OCI-LY1 (cell line): Measurements from ENCODE around the gene EIF4E3.

Source experiments
- H2AFZ ChIP-seq: fragments of 200-600 bp; sonication (generic), shearing (Covaris generic); 2 replicates; pipeline ENCODE4 v1.6.0; 2014; ENCODE audit warnings: antibody characterized with exemption, mild to moderate bottlenecking, low read length
- H3F3A ChIP-seq: fragments of 200-600 bp; sonication (generic), shearing (Covaris generic); 2 replicates; pipeline ENCODE4 v1.6.0; 2014; ENCODE audit warnings: mild to moderate bottlenecking, antibody characterized with exemption, low read length, moderate library complexity; ENCODE audit not compliant: insufficient read depth
- H3K27ac ChIP-seq: fragments of 200-600 bp; sonication (generic); 2 replicates; pipeline ENCODE4 v1.5.1; 2014; ENCODE audit warnings: low read length, mixed run types, mild to moderate bottlenecking, low read depth; ENCODE audit not compliant: poor library complexity, severe bottlenecking
- H3K27me3 ChIP-seq: fragments of 200-600 bp; sonication (generic); 2 replicates; pipeline ENCODE4 v1.6.0; 2014; ENCODE audit warnings: antibody characterized with exemption, mild to moderate bottlenecking, low read length, moderate library complexity; ENCODE audit not compliant: insufficient read depth
- H3K36me3 ChIP-seq: fragments of 200-600 bp; sonication (generic); 2 replicates; pipeline ENCODE4 v1.6.1; 2014; ENCODE audit warnings: mild to moderate bottlenecking, antibody characterized with exemption, low read length, moderate library complexity, mixed read lengths; ENCODE audit not compliant: insufficient read depth
- H3K4me1 ChIP-seq: fragments of 200-600 bp; sonication (generic); 2 replicates; pipeline ENCODE4 v1.5.1; 2014; ENCODE audit warnings: mild to moderate bottlenecking, low read length, moderate library complexity; ENCODE audit not compliant: insufficient read depth, severe bottlenecking
- H3K4me2 ChIP-seq: fragments of 200-600 bp; sonication (generic), shearing (Covaris generic); 2 replicates; pipeline ENCODE4 v1.6.1; 2014; ENCODE audit warnings: low read length
- H3K4me3 ChIP-seq: fragments of 200-600 bp; sonication (generic); 2 replicates; pipeline ENCODE4 v1.5.1; 2014; ENCODE audit warnings: low read length, low read depth, mild to moderate bottlenecking, mixed read lengths; ENCODE audit not compliant: poor library complexity, severe bottlenecking
- H3K79me2 ChIP-seq: fragments of 200-600 bp; shearing (Covaris generic); 2 replicates; pipeline ENCODE4 v1.6.1; 2016; ENCODE audit warnings: mixed run types, low read length, mixed read lengths; ENCODE audit not compliant: insufficient read depth
- H3K9ac ChIP-seq: fragments of 200-600 bp; sonication (generic), shearing (Covaris generic); 2 replicates; pipeline ENCODE4 v1.6.1; 2014; ENCODE audit warnings: mild to moderate bottlenecking, low read length, mixed read lengths
- H3K9me2 ChIP-seq: fragments of 200-600 bp; sonication (generic), shearing (Covaris generic); 2 replicates; pipeline ENCODE4 v1.6.1; 2014; ENCODE audit warnings: low read depth, mild to moderate bottlenecking, low read length, mixed read lengths
- H3K9me3 ChIP-seq: fragments of 200-600 bp; shearing (Covaris generic); 2 replicates; pipeline ENCODE4 v1.6.1; 2014; ENCODE audit warnings: low read length, mixed read lengths
- H4K20me1 ChIP-seq: fragments of 200-600 bp; sonication (generic), shearing (Covaris generic); 2 replicates; pipeline ENCODE4 v1.6.0; 2016; ENCODE audit warnings: mild to moderate bottlenecking, low read length; ENCODE audit not compliant: insufficient read depth
- EZH2 ChIP-seq: fragments of 200-600 bp; sonication (generic), shearing (Covaris generic); IDR thresholded peaks from 2 replicates; pipeline ENCODE4 v1.8.0; 2017; ENCODE audit warnings: borderline replicate concordance, mixed run types, mild to moderate bottlenecking, antibody characterized with exemption, low read length, moderate library complexity, mixed read lengths
- TF ChIP-seq, protein P1 (sequence below): fragments of 200-600 bp; sonication (generic), shearing (Covaris generic); IDR thresholded peaks from 2 replicates; pipeline ENCODE4 v1.5.1; 2017; ENCODE audit warnings: mild to moderate bottlenecking, antibody characterized with exemption, low read length, moderate library complexity, mixed read lengths

Gene EIF4E3

DNA sequence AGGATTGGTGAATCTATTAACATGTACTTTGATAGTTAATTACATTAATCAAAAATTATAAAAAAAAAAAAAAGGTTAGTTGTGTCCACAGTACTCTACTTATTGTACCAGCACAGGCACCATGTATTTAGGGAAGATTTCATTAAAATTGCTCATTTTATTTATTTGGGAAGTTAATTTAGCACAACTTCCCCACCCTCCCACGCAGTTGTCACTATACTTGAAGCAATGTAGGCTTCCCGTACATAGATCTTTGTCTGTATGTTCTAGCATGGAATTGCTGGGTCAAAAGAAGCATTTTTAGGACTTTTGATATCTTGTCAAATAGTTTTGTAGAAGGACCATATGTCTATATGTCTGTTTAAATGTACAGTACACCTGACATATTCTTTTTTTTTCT, 32.9 kb upstream of the EIF4E3 start:
- Histone ChIP-seq H3K4me1 (no peaks in the 10 kb centered on the region), H3K27me3 (no peaks in the 10 kb centered on the region), H4K20me1 (no peaks in the 10 kb centered on the region), H3K9ac (no peak overlapping the region), H3K9me3 (no peaks in the 10 kb centered on the region), H3K4me2 (no peak overlapping the region), H3K27ac (no peak overlapping the region), H3F3A (no peaks in the 10 kb centered on the region), H3K36me3 (no peaks in the 10 kb centered on the region), H3K4me3 (no peak overlapping the region), H3K9me2 (no peaks in the 10 kb centered on the region), H2AFZ (no peak overlapping the region), H3K79me2 (no peaks in the 10 kb centered on the region)
- no peak for TF ChIP-seq EZH2
- TF ChIP-seq, protein P1, sequence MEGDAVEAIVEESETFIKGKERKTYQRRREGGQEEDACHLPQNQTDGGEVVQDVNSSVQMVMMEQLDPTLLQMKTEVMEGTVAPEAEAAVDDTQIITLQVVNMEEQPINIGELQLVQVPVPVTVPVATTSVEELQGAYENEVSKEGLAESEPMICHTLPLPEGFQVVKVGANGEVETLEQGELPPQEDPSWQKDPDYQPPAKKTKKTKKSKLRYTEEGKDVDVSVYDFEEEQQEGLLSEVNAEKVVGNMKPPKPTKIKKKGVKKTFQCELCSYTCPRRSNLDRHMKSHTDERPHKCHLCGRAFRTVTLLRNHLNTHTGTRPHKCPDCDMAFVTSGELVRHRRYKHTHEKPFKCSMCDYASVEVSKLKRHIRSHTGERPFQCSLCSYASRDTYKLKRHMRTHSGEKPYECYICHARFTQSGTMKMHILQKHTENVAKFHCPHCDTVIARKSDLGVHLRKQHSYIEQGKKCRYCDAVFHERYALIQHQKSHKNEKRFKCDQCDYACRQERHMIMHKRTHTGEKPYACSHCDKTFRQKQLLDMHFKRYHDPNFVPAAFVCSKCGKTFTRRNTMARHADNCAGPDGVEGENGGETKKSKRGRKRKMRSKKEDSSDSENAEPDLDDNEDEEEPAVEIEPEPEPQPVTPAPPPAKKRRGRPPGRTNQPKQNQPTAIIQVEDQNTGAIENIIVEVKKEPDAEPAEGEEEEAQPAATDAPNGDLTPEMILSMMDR = no peak

DNA sequence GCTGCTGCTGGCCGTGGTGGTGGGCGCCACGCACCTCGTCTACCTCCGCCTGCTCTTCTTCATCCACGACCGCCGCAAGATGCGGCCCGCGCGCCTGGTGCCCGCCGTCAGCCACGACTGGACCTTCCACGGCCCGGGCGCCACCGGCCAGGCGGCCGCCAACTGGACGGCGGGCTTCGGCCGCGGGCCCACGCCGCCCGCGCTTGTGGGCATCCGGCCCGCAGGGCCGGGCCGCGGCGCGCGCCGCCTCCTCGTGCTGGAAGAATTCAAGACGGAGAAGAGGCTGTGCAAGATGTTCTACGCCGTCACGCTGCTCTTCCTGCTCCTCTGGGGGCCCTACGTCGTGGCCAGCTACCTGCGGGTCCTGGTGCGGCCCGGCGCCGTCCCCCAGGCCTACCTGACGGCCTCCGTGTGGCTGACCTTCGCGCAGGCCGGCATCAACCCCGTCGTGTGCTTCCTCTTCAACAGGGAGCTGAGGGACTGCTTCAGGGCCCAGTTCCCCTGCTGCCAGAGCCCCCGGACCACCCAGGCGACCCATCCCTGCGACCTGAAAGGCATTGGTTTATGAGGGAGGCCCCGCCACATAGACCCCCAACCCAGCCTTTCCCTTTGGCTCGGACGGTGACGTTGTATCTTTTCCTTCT, 29.5 kb upstream of the EIF4E3 start:
- no peaks in the 10 kb centered on the region for H4K20me1 ChIP-seq
- H3K4me2 ChIP-seq = no peak overlapping the region
- no peaks in the 10 kb centered on the region for H3K9me2 ChIP-seq
- no peaks in the 10 kb centered on the region for H3K79me2 ChIP-seq
- no peaks in the 10 kb centered on the region for H3F3A ChIP-seq
- H2AFZ ChIP-seq = no peak overlapping the region
- H3K27ac ChIP-seq = no peak overlapping the region
- no peaks in the 10 kb centered on the region for H3K36me3 ChIP-seq
- H3K4me1 ChIP-seq = no peaks in the 10 kb centered on the region
- H3K4me3 ChIP-seq = no peak overlapping the region
- no peaks in the 10 kb centered on the region for H3K9me3 ChIP-seq
- TF ChIP-seq EZH2 = no peak
- TF ChIP-seq, protein P1 = no peak
- H3K27me3 ChIP-seq = no peaks in the 10 kb centered on the region
- H3K9ac ChIP-seq = no peak overlapping the region

DNA sequence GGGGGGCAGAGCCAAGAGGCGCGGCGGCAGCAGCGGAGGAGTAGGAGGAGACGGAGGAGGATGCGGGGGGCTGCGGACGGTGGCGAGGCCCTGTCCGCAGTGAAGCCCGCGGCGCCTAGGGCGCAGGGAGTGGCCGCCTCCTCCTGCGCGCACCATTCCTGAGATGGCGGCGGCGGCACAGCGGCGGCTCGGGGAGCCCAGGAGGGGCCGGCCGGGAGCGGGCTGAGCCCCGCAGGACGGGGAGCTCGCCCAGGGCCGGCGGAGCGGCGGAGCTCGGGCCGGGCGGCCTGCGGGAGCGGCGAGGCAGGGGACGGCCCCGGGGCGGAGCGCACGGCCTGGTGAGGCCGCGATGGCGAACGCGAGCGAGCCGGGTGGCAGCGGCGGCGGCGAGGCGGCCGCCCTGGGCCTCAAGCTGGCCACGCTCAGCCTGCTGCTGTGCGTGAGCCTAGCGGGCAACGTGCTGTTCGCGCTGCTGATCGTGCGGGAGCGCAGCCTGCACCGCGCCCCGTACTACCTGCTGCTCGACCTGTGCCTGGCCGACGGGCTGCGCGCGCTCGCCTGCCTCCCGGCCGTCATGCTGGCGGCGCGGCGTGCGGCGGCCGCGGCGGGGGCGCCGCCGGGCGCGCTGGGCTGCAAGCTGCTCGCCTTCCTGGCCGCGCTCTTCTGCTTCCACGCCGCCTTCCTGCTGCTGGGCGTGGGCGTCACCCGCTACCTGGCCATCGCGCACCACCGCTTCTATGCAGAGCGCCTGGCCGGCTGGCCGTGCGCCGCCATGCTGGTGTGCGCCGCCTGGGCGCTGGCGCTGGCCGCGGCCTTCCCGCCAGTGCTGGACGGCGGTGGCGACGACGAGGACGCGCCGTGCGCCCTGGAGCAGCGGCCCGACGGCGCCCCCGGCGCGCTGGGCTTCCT, 28.8 kb upstream of the EIF4E3 start, which contains the start of gene GPR27:
GPR27 (plus strand) TSS at position 155 of the 909 bp plus-strand sequence; CDS start at position 350, 195 bp downstream.
- H3K4me3 ChIP-seq = no peak within 1 kb of the TSS
- no peak within 1 kb of the TSS for H2AFZ ChIP-seq
- H3K27ac ChIP-seq = no peak within 1 kb of the TSS
- no peaks in the 10 kb centered on the region for H3K79me2 ChIP-seq
- TF ChIP-seq, protein P1 = no peak
- TF ChIP-seq EZH2 = no peak
- H3K9ac ChIP-seq = no peak within 1 kb of the TSS
- H3K36me3 ChIP-seq = no peaks in the 10 kb centered on the region
- no peaks in the 10 kb centered on the region for H3K4me1 ChIP-seq
- H3K27me3 ChIP-seq = no peaks in the 10 kb centered on the region
- no peak within 1 kb of the TSS for H3K4me2 ChIP-seq
- H4K20me1 ChIP-seq = no peaks in the 10 kb centered on the region
- H3K9me3 ChIP-seq = no peaks in the 10 kb centered on the region
- H3F3A ChIP-seq = no peaks in the 10 kb centered on the region
- H3K9me2 ChIP-seq = no peaks in the 10 kb centered on the region
